Measurements from ENCODE around the gene DNM3.

GRCh38 chr1:172398193-172398592 lies 556.9 kb downstream of the DNM3 start:
- TF ChIP-seq POLR2A (IDR thresholded peaks at IDR 0.05) (no peak), CTCF (IDR thresholded peaks at IDR 0.05) (no peak)

Data from lower leg skin (tissue), 3 donors.